ENCODE measurements around the gene PTPRG.

GRCh38 chr3:61730577-61731231 lies 169.3 kb downstream of the PTPRG start:
- TF ChIP-seq CTCF (IDR thresholded peaks at IDR 0.05) (no peak), POLR2A (IDR thresholded peaks at IDR 0.05) (no peak)

All from right lobe of liver (tissue), 4 donors.